ENCODE measurements around the gene LTB4R. TPM values are rescaled to one million over a fixed set of nuclear protein-coding genes. Genes with fewer than 3 reads are reported as not detected.

LTB4R gene
- total RNA-seq, 1 donor from 2014 or later = 0.67 TPM

GRCh38 chr14:24366721-24367513 lies 55.6 kb downstream of the LTB4R start:
- DNase-seq (ENCODE audit: low read depth) = peak; percentile 88

Other genes starting within 250 kb of the LTB4R start
- not detected in 2 replicates for gene CPNE6, start 239.9 kb upstream of the LTB4R start, total RNA-seq
- gene PCK2, start 217.2 kb upstream of the LTB4R start, total RNA-seq = 8.2 and 8.7 TPM in 2 replicates
- 94.6 and 112 TPM in 2 replicates for gene DCAF11, start 196.7 kb upstream of the LTB4R start, total RNA-seq
- 4.3 and 4.5 TPM in 2 replicates for gene NRL, start 196.6 kb upstream of the LTB4R start, total RNA-seq
- 144 and 180 TPM in 2 replicates for gene FITM1, start 180.8 kb upstream of the LTB4R start, total RNA-seq
- 423 and 428 TPM in 2 replicates for gene PSME1, start 175.3 kb upstream of the LTB4R start, total RNA-seq
- gene EMC9, start 169.9 kb upstream of the LTB4R start, total RNA-seq = 18.8 and 25.4 TPM in 2 replicates
- 107 and 129 TPM in 2 replicates for gene PSME2, start 164.9 kb upstream of the LTB4R start, total RNA-seq
- gene RNF31, start 164.0 kb upstream of the LTB4R start, total RNA-seq = 57.6 and 60.4 TPM in 2 replicates
- 48.6 and 94.1 TPM in 2 replicates for gene IRF9, start 150.2 kb upstream of the LTB4R start, total RNA-seq
- 1.1 and 1.6 TPM in 2 replicates for gene REC8, start 139.4 kb upstream of the LTB4R start, total RNA-seq
- gene IPO4, start 122.7 kb upstream of the LTB4R start, total RNA-seq = 85.4 and 99.4 TPM in 2 replicates
- 59.5 and 76.3 TPM in 2 replicates for gene TM9SF1, start 116.1 kb upstream of the LTB4R start, total RNA-seq
- not detected in 2 replicates for gene TSSK4, start 105.8 kb upstream of the LTB4R start, total RNA-seq
- 42.1 and 49.6 TPM in 2 replicates for gene CHMP4A, start 98.0 kb upstream of the LTB4R start, total RNA-seq
- gene MDP1, start 95.4 kb upstream of the LTB4R start, total RNA-seq = 16.6 and 16.7 TPM in 2 replicates
- gene NEDD8, start 79.1 kb upstream of the LTB4R start, total RNA-seq = 196 and 233 TPM in 2 replicates
- gene GMPR2, start 78.6 kb upstream of the LTB4R start, total RNA-seq = 60.8 and 90.3 TPM in 2 replicates
- 39.2 and 48.7 TPM in 2 replicates for gene TINF2, start 68.9 kb upstream of the LTB4R start, total RNA-seq
- gene TGM1, start 48.3 kb upstream of the LTB4R start, total RNA-seq = 0.08 and 0.99 TPM in 2 replicates
- 26.3 TPM in 2 replicates for gene RABGGTA, start 39.9 kb upstream of the LTB4R start, total RNA-seq
- 17.5 and 25.1 TPM in 2 replicates for gene DHRS1, start 11.7 kb upstream of the LTB4R start, total RNA-seq
- gene NOP9, start 11.7 kb upstream of the LTB4R start, total RNA-seq = 27.9 and 28.9 TPM in 2 replicates
- not detected in 2 replicates for gene CIDEB, start 3.5 kb upstream of the LTB4R start, total RNA-seq
- 2.7 and 3.2 TPM in 2 replicates for gene LTB4R2, start 1.4 kb upstream of the LTB4R start, total RNA-seq
- gene ADCY4, start 23.6 kb downstream of the LTB4R start, total RNA-seq = not detected in 2 replicates
- not detected in 2 replicates for gene RIPK3, start 28.5 kb downstream of the LTB4R start, total RNA-seq
- gene NFATC4, start 56.7 kb downstream of the LTB4R start, total RNA-seq = 19.4 and 23.2 TPM in 2 replicates
- 0.05 and 0.21 TPM in 2 replicates for gene NYNRIN, start 87.5 kb downstream of the LTB4R start, total RNA-seq
- gene CBLN3, start 118.2 kb downstream of the LTB4R start, total RNA-seq = 1.0 and 1.2 TPM in 2 replicates
- 28.0 and 29.6 TPM in 2 replicates for gene KHNYN, start 118.5 kb downstream of the LTB4R start, total RNA-seq
- 24.2 and 27.5 TPM in 2 replicates for gene SDR39U1, start 131.3 kb downstream of the LTB4R start, total RNA-seq
- gene CMA1, start 196.8 kb downstream of the LTB4R start, total RNA-seq = not detected in 2 replicates

Measured in myocyte (in vitro differentiated cells).